Right lobe of liver (tissue), 6 donors: Measurements from ENCODE around the gene RYR3. TPM values are rescaled to one million over a fixed set of nuclear protein-coding genes. Genes with fewer than 3 reads are reported as not detected.

ENCODE experiments used
- ATAC-seq, 4 donors: fragments of 200-7000 bp; cut with Tn5 transposase; one replicate each; pipeline ENCODE4 v1.9.1; 2020; ENCODE audit warnings: mild to moderate bottlenecking in 4 of 4, moderate library complexity in 4 of 4
- DNase-seq, 3 donors: peaks; one replicate each; pipeline ENCODE4 v3.0.0-alpha.2; 2020
- H3K27ac ChIP-seq, 3 donors: fragments of 200-600 bp; one replicate each; pipeline ENCODE4 v1.8.0; 2022
- H3K27me3 ChIP-seq, 2 donors: fragments of 200-600 bp; one replicate each; pipeline ENCODE4 v1.8.0; 2022
- H3K36me3 ChIP-seq, 4 donors: fragments of 200-600 bp; sonication (generic) in 1 of 4; one replicate each; pipeline versions ENCODE4 v1.5.1 to v1.8.0; 2017 to 2022; ENCODE audit warnings: control low read depth in 1 of 4
- H3K4me1 ChIP-seq, 4 donors: fragments of 200-600 bp; sonication (generic) in 1 of 4; one replicate each; pipeline versions ENCODE4 v1.5.1 to v1.8.0; 2017 to 2022; ENCODE audit warnings: control low read depth in 1 of 4
- H3K4me3 ChIP-seq, 3 donors: fragments of 200-600 bp; one replicate each; pipeline ENCODE4 v1.8.0; 2022
- H3K9me3 ChIP-seq, 4 donors: fragments of 200-600 bp; sonication (generic) in 1 of 4; one replicate each; pipeline versions ENCODE4 v1.5.1 to v1.8.0; 2017 to 2022; ENCODE audit warnings: control low read depth in 1 of 4
- CTCF ChIP-seq, 4 donors: fragments of 200-600 bp in 3 of 4; fragments of 450-650 bp in 1 of 4; IDR thresholded peaks; one replicate each; pipeline versions ENCODE4 v1.5.1 to v1.8.0; 2016 to 2022; ENCODE audit warnings: antibody characterized with exemption in 4 of 4, mild to moderate bottlenecking in 2 of 4
- POLR2A ChIP-seq: fragments of 450-650 bp; IDR thresholded peaks from one replicate; pipeline ENCODE4 v1.6.1; 2017; ENCODE audit warnings: antibody characterized with exemption, mild to moderate bottlenecking
- WGBS: methylation state at CpG from one replicate; pipeline ENCODE4 v1.1.6; 2018; ENCODE audit warnings: low coverage, low lambda C conversion rate; ENCODE audit not compliant: insufficient coverage; ENCODE audit errors: missing lambda C conversion rate; 5-methylcytosine and 5-hydroxymethylcytosine counted together
- intact Hi-C, 2 donors: fragments of 100-400 bp; cut with DNase I; formaldehyde crosslinking; loops; one replicate each; pipeline versions ENCODE4 v1.11.2 to v1.14.1; 2022
- total RNA-seq, 6 experiments: library from RNA; depleted of rRNA in 2 of 6; stranded (reverse); fragments of >200 nt in 2 of 6; fragmentation: NEBNext Ultra II Directional in 3 of 6; extraction: Animal tissue kit (Norgen Biotek cat#: 25700) in 3 of 6; gene quantifications; one replicate each; pipeline versions ENCODE4 v1.1.0 to v1.2.4, GENCODE V29; 2016 to 2023
- donor health status: DM: no; HTN: yes; CAD: no.
- donor health status: DM: no; HTN: no; CAD: no.
- donor health status: DM: no; HTN: no; CAD: no.
- donor health status: DM: no; HTN: yes; CAD: no.
- donor health status: DM: no; HTN: yes; CAD: no.

The RYR3 gene
- total RNA-seq, 6 experiments from 2014 or later, result under 0.01 to 0.31 (median 0.05) TPM; not detected in 3

- no peak overlapping the region for H3K27ac ChIP-seq
- no peaks in the 10 kb centered on the region for H3K36me3 ChIP-seq
- DNase-seq (no peak), ATAC-seq (no peak)
- 61% methylated on average over 3 of the region's 4 CpGs for WGBS
- no peaks in the 10 kb centered on the region for H3K9me3 ChIP-seq
- H3K4me1 ChIP-seq, result no peaks in the 10 kb centered on the region
- TF ChIP-seq CTCF (IDR thresholded peaks at IDR 0.05), result no peak
- TF ChIP-seq POLR2A, result no peak
- H3K27me3 ChIP-seq, result no peaks in the 10 kb centered on the region
- intact Hi-C loops, result no loop called here
- H3K4me3 ChIP-seq, result no peak overlapping the region
Observed at GRCh38 chr15:33822479-33822878, 511.7 kb downstream of the RYR3 start.

GRCh38 chr15:33823119-33823518 lies 512.4 kb downstream of the RYR3 start:
- Histone ChIP-seq H3K4me3 (no peak overlapping the region), H3K9me3 (no peaks in the 10 kb centered on the region), H3K27me3 (no peaks in the 10 kb centered on the region), H3K27ac (no peak overlapping the region), H3K4me1 (no peaks in the 10 kb centered on the region), H3K36me3 (no peaks in the 10 kb centered on the region)
- ATAC-seq (no peak), DNase-seq (no peak)
- 61% methylated on average over 3 of the region's 3 CpGs for WGBS
- intact Hi-C loops, result no loop called here
- no peak for TF ChIP-seq POLR2A

- H3K27ac ChIP-seq, result no peak overlapping the region
- no peaks in the 10 kb centered on the region for H3K9me3 ChIP-seq
- intact Hi-C loops, result no loop called here
- H3K4me3 ChIP-seq, result no peak overlapping the region
- no peak for ATAC-seq
- no peak for DNase-seq
- TF ChIP-seq POLR2A (no peak), CTCF (IDR thresholded peaks at IDR 0.05) (no peak)
- no peaks in the 10 kb centered on the region for H3K36me3 ChIP-seq
- H3K4me1 ChIP-seq, result no peaks in the 10 kb centered on the region
- WGBS, result 85% methylated on average over 7 of the region's 8 CpGs
- H3K27me3 ChIP-seq, result no peaks in the 10 kb centered on the region
Observed at GRCh38 chr15:33825453-33825852, 514.7 kb downstream of the RYR3 start.

GRCh38 chr15:33826201-33826600 lies 515.4 kb downstream of the RYR3 start:
- H3K27me3 ChIP-seq, result no peaks in the 10 kb centered on the region
- H3K4me3 ChIP-seq, result no peak overlapping the region
- intact Hi-C loops, result no loop called here
- 73% methylated on average over 4 of the region's 4 CpGs for WGBS
- H3K9me3 ChIP-seq, result no peaks in the 10 kb centered on the region
- H3K27ac ChIP-seq, result no peak overlapping the region
- DNase-seq, result no peak
- TF ChIP-seq CTCF (IDR thresholded peaks at IDR 0.05) (no peak), POLR2A (no peak)
- no peak for ATAC-seq
- H3K36me3 ChIP-seq, result no peaks in the 10 kb centered on the region
- H3K4me1 ChIP-seq, result no peaks in the 10 kb centered on the region

GRCh38 chr15:33830351-33830750 lies 519.6 kb downstream of the RYR3 start:
- intact Hi-C loops, result no loop called here
- Histone ChIP-seq H3K27me3 (no peaks in the 10 kb centered on the region), H3K36me3 (no peaks in the 10 kb centered on the region), H3K27ac (no peak overlapping the region), H3K9me3 (no peaks in the 10 kb centered on the region), H3K4me1 (no peaks in the 10 kb centered on the region), H3K4me3 (no peak overlapping the region)
- TF ChIP-seq POLR2A (no peak), CTCF (IDR thresholded peaks at IDR 0.05) (no peak)
- ATAC-seq (no peak), DNase-seq (no peak)
- 56% methylated on average over 4 of the region's 4 CpGs for WGBS
